Adrenal gland (tissue), 5 donors: ENCODE results near the gene PLIN3.
"Not testable (repeated sequence)": the region's sequence is repeated elsewhere in the genome, so short reads cannot be mapped to it uniquely, and the experiment has no call there.

ENCODE experiments used
- CTCF ChIP-seq, 6 experiments: fragments of 450-650 bp in 4 of 6; fragments of 200-600 bp in 2 of 6; sonication (generic) in 1 of 6; IDR thresholded peaks; 1 replicate in 5 of 6; 2 replicates in 1 of 6; pipeline versions ENCODE4 v1.5.1 to v1.8.0; 2016 to 2021; ENCODE audit warnings: antibody characterized with exemption in 6 of 6, mild to moderate bottlenecking in 2 of 6, moderate library complexity in 1 of 6
- POLR2A ChIP-seq, 2 donors: fragments of 450-650 bp; IDR thresholded peaks; one replicate each; pipeline ENCODE4 v1.6.1; 2017; ENCODE audit warnings: antibody characterized with exemption in 2 of 2, mild to moderate bottlenecking in 2 of 2, moderate library complexity in 1 of 2
- donor health status: DM: no; HTN: no; CAD: no.

GRCh38 chr19:4792866-4793195, 74.6 kb downstream of the PLIN3 start:
- TF ChIP-seq CTCF, POLR2A (IDR thresholded peaks at IDR 0.05): not testable (repeated sequence)
